Panc1 (cell line): ENCODE results near the gene SP110. TPM values are rescaled to one million over a fixed set of nuclear protein-coding genes. Genes with fewer than 3 reads are reported as not detected.
"Not testable (repeated sequence)": the region's sequence is repeated elsewhere in the genome, so short reads cannot be mapped to it uniquely, and the experiment has no call there.

ENCODE experiments used
- ATAC-seq: fragments of 200-7000 bp; cut with Tn5 transposase; 2 replicates; pipeline ENCODE4 v1.9.1; 2020; ENCODE audit warnings: mild to moderate bottlenecking, moderate library complexity
- BruUV-seq: library from RNA; stranded (reverse); fragments of 400-500 nt; replicated peaks from 2 replicates; lab custom pipeline; 2021; lab: Mats Ljungman, UMichigan
- CTCF ChIA-PET: fragments of 300-600 bp; sonication (Branson Sonifier 250); formaldehyde crosslinking; loops from one replicate; lab custom pipeline; 2022; ENCODE audit warnings: antibody characterized with exemption; lab: Charles Lee
- POLR2A ChIA-PET: fragments of 300-600 bp; sonication (Branson Sonifier 250); formaldehyde crosslinking; loops from one replicate; lab custom pipeline; 2022; ENCODE audit warnings: antibody characterized with exemption; lab: Charles Lee
- DNase-seq: peaks from one replicate; pipeline ENCODE4 v3.0.0-alpha.2; 2010; ENCODE audit warnings: low read depth, low spot score
- H3K27ac ChIP-seq: 2 replicates; pipeline ENCODE4 v1.5.1; 2011; ENCODE audit warnings: mild to moderate bottlenecking, low read length, inconsistent platforms
- H3K27me3 ChIP-seq: fragments of 200-500 bp; sonication (Bioruptor generic); 2 replicates; pipeline ENCODE4 v1.6.0; 2014; ENCODE audit warnings: low read length, inconsistent platforms; ENCODE audit not compliant: control insufficient read depth, insufficient read depth
- H3K36me3 ChIP-seq: fragments of 200-500 bp; sonication (Bioruptor generic); 2 replicates; pipeline ENCODE4 v1.5.1; 2014; ENCODE audit warnings: inconsistent platforms, mild to moderate bottlenecking, low read length, moderate library complexity; ENCODE audit not compliant: control insufficient read depth, insufficient read depth
- H3K4me1 ChIP-seq: 2 replicates; pipeline ENCODE4 v1.5.1; 2011; ENCODE audit warnings: inconsistent platforms, mild to moderate bottlenecking, low read length, moderate library complexity; ENCODE audit not compliant: control insufficient read depth, insufficient read depth
- H3K4me3 ChIP-seq, 2 experiments: 2 replicates each; pipeline ENCODE4 v1.5.1; 2011 to 2012; ENCODE audit warnings: low read depth in 2 of 2, low read length in 2 of 2, mild to moderate bottlenecking in 2 of 2, inconsistent platforms in 1 of 2, moderate library complexity in 1 of 2
- H3K9me3 ChIP-seq: fragments of 200-500 bp; sonication (Bioruptor generic); 2 replicates; pipeline ENCODE4 v1.5.1; 2014; ENCODE audit warnings: low read depth, mild to moderate bottlenecking, inconsistent platforms, low read length, moderate library complexity; ENCODE audit not compliant: control insufficient read depth, insufficient read depth
- in situ Hi-C: cut with HindIII; loops from 2 replicates; pipeline ENCODE4 v1.10.0; 2016; ENCODE audit warnings: low sequenced_read_pairs, low pct_unique_long_range_greater_than_20kb
- intact Hi-C: fragments of 100-400 bp; cut with micrococcal nuclease; formaldehyde crosslinking; loops from one replicate; pipeline ENCODE4 v1.10.0; 2022; ENCODE audit not compliant: unreplicated experiment
- total RNA-seq: library from RNA; stranded (reverse); gene quantifications from one replicate; pipeline ENCODE4 v1.2.1, GENCODE V29; 2021; ENCODE audit not compliant: unreplicated experiment

The SP110 gene
- total RNA-seq, 1 experiment from 2014 or later: 6.2 TPM

DNA sequence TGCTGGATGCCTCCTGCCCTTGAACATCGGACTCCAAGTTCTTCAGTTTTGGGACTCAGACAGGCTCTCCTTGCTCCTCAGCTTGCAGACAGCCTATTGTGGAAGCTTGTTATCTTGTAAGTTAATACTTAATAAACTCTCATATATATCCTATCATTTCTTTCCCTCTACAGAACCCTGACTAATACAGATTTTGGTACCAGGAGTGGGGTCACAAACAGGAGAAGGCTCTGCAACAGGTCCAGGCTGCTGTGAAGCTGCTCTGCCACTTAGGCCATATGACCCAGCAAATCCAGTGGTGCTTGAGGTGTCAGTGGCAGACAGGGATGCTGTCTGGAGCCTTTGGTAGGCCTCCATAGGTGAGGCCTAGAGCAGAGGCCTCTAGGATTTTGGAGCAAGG lies 100.0 kb downstream of the SP110 start:
- POLR2A ChIA-PET, H3K27ac ChIP-seq, BruUV-seq, ATAC-seq, H3K4me3 ChIP-seq, intact Hi-C loops, CTCF ChIA-PET, H3K27me3 ChIP-seq, DNase-seq, in situ Hi-C loops, H3K36me3 ChIP-seq, H3K4me1 ChIP-seq, H3K9me3 ChIP-seq: not testable (repeated sequence)

Other genes starting within 250 kb of the SP110 start
- 3.2 TPM for gene SLC16A14, start 151.1 kb downstream of the SP110 start, total RNA-seq
- 1.1 TPM for gene SP140, start 5.8 kb upstream of the SP110 start, total RNA-seq
- 16.6 TPM for gene SP140L, start 107.2 kb upstream of the SP110 start, total RNA-seq
- 27.2 TPM for gene SP100, start 196.2 kb upstream of the SP110 start, total RNA-seq